Tibial nerve (tissue), 4 donors: Measurements from ENCODE around the gene ABHD12.

ENCODE experiments used
- EP300 ChIP-seq, 2 donors: sonication (generic); formaldehyde crosslinking; IDR thresholded peaks; one replicate each; pipeline ENCODE4 v1.6.1; 2017; ENCODE audit warnings: antibody characterized with exemption in 2 of 2, mild to moderate bottlenecking in 1 of 2
- POLR2A ChIP-seq, 2 donors: fragments of 450-650 bp; IDR thresholded peaks; one replicate each; pipeline ENCODE4 v1.6.1; 2017; ENCODE audit warnings: antibody characterized with exemption in 2 of 2, mild to moderate bottlenecking in 2 of 2, moderate library complexity in 2 of 2
- TF ChIP-seq, protein P1 (sequence below), 5 experiments: fragments of 200-600 bp in 3 of 5; fragments of 450-650 bp in 2 of 5; sonication (generic) in 3 of 5; IDR thresholded peaks; one replicate each; pipeline ENCODE4 v1.5.1; 2016 to 2019; ENCODE audit warnings: antibody characterized with exemption in 5 of 5, mild to moderate bottlenecking in 3 of 5, moderate library complexity in 2 of 5

GRCh38 chr20:25297141-25297905, 93.3 kb downstream of the ABHD12 start:
- TF ChIP-seq, protein P1, sequence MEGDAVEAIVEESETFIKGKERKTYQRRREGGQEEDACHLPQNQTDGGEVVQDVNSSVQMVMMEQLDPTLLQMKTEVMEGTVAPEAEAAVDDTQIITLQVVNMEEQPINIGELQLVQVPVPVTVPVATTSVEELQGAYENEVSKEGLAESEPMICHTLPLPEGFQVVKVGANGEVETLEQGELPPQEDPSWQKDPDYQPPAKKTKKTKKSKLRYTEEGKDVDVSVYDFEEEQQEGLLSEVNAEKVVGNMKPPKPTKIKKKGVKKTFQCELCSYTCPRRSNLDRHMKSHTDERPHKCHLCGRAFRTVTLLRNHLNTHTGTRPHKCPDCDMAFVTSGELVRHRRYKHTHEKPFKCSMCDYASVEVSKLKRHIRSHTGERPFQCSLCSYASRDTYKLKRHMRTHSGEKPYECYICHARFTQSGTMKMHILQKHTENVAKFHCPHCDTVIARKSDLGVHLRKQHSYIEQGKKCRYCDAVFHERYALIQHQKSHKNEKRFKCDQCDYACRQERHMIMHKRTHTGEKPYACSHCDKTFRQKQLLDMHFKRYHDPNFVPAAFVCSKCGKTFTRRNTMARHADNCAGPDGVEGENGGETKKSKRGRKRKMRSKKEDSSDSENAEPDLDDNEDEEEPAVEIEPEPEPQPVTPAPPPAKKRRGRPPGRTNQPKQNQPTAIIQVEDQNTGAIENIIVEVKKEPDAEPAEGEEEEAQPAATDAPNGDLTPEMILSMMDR (IDR thresholded peaks at IDR 0.05) = no peak
- no peak for TF ChIP-seq EP300 (IDR thresholded peaks at IDR 0.05)
- TF ChIP-seq POLR2A (IDR thresholded peaks at IDR 0.05) = no peak
